Stomach smooth muscle (tissue), 2 donors: ENCODE results near the gene SYT5.
"Not testable (repeated sequence)": the region's sequence is repeated elsewhere in the genome, so short reads cannot be mapped to it uniquely, and the experiment has no call there.

Experiments
- H3K27ac ChIP-seq: one replicate; pipeline ENCODE4 v1.7.0; 2013; ENCODE audit warnings: mild to moderate bottlenecking, low read length, inconsistent platforms
- H3K27me3 ChIP-seq, 2 donors: one replicate each; pipeline ENCODE4 v1.7.0; 2013; ENCODE audit warnings: low read length in 2 of 2; ENCODE audit not compliant: insufficient read depth in 2 of 2, control insufficient read depth in 1 of 2
- H3K36me3 ChIP-seq, 2 donors: one replicate each; pipeline ENCODE4 v1.7.0; 2013; ENCODE audit warnings: low read length in 2 of 2; ENCODE audit not compliant: control insufficient read depth in 2 of 2, insufficient read depth in 2 of 2
- H3K4me1 ChIP-seq: one replicate; pipeline ENCODE4 v1.7.0; 2013; ENCODE audit warnings: low read length; ENCODE audit not compliant: control insufficient read depth, insufficient read depth
- H3K4me3 ChIP-seq, 2 donors: one replicate each; pipeline ENCODE4 v1.7.0; 2013; ENCODE audit warnings: low read length in 2 of 2
- H3K9ac ChIP-seq, 2 donors: one replicate each; pipeline ENCODE4 v1.7.0; 2013; ENCODE audit warnings: low read length in 2 of 2, mild to moderate bottlenecking in 1 of 2
- H3K9me3 ChIP-seq, 2 donors: one replicate each; pipeline ENCODE4 v1.7.0; 2013; ENCODE audit warnings: low read length in 2 of 2; ENCODE audit not compliant: control insufficient read depth in 2 of 2
- donor health status: healthy.
- donor health status: Pancreatic carcinoma.

The SYT5 gene

DNA sequence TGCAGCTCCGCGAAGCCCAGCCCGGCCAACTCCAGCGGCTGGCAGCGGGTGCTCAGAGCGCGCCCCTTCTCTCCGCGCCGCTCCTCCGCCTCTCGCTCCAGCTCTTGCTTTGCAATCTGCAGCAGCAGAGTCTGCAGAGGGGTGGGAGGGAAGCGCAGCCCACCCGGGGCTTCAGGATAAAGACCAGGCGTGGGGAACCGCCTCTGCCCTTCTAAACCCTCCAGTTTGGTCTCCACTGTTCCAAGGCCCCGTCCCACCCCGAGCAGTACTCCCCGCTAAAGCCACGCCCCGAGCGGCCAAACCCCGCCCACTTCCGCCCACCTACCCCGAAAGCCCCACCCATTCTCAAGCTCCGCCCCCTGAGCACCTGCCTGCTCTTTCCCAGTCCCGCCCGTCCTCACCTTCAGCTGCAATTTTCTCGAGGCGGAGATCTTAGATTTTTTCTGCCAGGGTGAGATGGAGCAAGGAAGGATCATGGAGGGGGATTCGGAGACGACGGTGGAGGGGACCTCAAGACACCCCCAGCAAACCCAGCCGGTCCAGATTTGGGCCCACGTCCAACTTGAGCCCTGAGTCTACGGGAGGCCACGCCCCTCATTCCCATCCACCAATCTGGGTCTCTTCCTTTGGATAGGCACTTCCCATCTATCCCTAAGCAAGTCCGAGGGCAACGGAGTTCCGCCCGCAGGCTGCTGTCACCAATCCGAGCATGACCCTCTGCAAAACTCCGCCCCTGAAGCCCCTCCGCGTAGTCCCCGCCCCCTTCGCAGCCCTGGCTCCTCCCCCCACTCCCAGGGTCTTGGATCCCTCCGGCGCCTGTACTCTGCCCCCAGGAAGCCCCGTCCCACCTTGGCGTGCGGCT is 23.7 kb downstream of the SYT5 start:
- no peak overlapping the region for H3K9ac ChIP-seq
- peaks cover 41 to 45% of the 10 kb centered on the region in 2 donors for H3K27me3 ChIP-seq
- H3K36me3 ChIP-seq, result no peaks in the 10 kb centered on the region
- H3K9me3 ChIP-seq, result peaks cover 0 to 2% of the 10 kb centered on the region in 2 donors
- peaks cover 7% of the 10 kb centered on the region for H3K4me1 ChIP-seq
- H3K27ac ChIP-seq, result no peak overlapping the region
- peak overlapping the region in 1 of 2 donors; percentile 29 for H3K4me3 ChIP-seq

GRCh38 chr19:55155784-55156183 is 24.3 kb downstream of the SYT5 start:
- H3K4me3 ChIP-seq, result peak overlapping the region in 1 of 2 donors; percentile 29
- H3K27ac ChIP-seq, result not testable (repeated sequence)
- peaks cover 38% of the 10 kb centered on the region in 2 donors for H3K27me3 ChIP-seq

GRCh38 chr19:55153652-55154264 is 26.3 kb downstream of the SYT5 start:
- peaks cover 7% of the 10 kb centered on the region for H3K4me1 ChIP-seq
- H3K36me3 ChIP-seq, result no peaks in the 10 kb centered on the region
- H3K9me3 ChIP-seq, result peaks cover 0 to 2% of the 10 kb centered on the region in 2 donors
- no peak overlapping the region for H3K4me3 ChIP-seq
- no peak overlapping the region for H3K9ac ChIP-seq
- no peak overlapping the region for H3K27ac ChIP-seq
- H3K27me3 ChIP-seq, result peaks cover 30 to 38% of the 10 kb centered on the region in 2 donors

More at GRCh38 chr19:55155784-55156183, 24.3 kb downstream of the SYT5 start:
- H3K9me3 ChIP-seq, H3K9ac ChIP-seq, H3K36me3 ChIP-seq, H3K4me1 ChIP-seq: not testable (repeated sequence)

DNA sequence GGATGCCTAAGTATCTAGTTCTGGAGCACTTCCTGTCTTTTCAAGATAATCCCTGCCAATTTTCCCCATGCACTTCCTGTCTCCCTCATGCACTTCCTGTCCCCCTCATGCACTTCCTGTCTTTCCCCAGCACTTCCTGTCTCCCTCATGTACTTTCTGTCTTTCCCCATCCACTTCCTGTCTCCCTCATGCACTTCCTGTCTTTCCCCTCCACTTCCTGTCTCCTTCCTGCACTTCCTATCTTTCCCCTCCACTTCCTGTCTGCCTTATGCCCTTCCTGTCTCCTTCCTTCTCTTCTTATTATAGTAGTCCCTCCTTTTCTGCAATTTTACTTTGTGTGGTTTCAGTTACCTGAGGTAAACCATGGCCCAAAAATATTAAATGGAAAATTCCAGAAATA is 28.1 kb downstream of the SYT5 start:
- no peak overlapping the region for H3K27ac ChIP-seq
- H3K27me3 ChIP-seq, result peaks cover 31 to 37% of the 10 kb centered on the region in 2 donors
- H3K9ac ChIP-seq, result no peak overlapping the region
- peaks cover 0 to 2% of the 10 kb centered on the region in 2 donors for H3K9me3 ChIP-seq
- peaks cover 7% of the 10 kb centered on the region for H3K4me1 ChIP-seq
- no peaks in the 10 kb centered on the region for H3K36me3 ChIP-seq
- no peak overlapping the region for H3K4me3 ChIP-seq

DNA sequence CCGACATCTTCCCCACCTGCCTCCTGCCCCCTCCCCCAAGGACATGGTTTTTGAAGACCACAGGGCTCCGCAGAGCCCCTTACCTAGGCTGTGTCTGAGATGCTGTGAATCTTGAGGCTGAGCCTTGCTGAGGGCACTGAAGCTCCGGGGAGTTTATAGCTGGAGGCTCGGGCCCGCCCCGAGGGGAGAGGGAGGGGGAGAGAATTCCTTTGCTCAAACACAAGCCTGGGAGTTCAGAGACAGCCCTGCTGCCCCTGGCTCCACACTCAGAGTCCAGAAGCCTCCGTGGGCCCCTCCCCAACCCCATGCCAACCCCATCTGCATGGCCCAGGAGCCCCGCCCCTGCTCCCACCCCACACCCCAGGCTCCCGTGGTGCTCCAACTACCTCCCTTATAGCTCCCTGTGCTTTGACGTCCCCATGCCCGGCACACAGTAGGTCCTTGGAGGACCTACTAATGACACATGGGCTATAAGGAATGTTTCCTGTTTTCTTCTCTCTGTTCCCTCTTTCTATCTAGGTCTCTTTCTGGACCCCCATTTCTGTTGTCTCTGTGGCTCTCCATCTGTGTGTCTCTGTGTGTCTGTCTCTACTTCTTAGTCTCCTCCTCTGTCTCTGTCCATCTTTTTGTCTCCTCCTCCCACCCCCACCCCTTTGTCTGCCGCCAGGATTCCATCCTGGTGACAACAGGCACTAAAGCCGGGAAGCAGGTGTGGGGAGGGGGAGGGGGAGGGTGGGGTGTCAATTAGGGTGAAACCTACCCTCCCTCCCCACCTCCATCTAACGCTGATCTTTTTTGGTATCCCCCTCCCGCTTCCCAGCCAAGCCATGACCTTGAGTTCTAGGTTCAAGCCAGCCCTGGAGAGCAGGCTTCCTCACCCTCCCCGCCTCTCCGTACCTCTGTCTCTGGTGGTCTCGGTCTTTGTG is 30.7 kb downstream of the SYT5 start, which contains the start of gene TNNT1:
TSS of gene TNNT1 (minus strand) at position 129 of the 926 bp plus-strand sequence. CDS start 2,049 bp downstream, outside the sequence.
- H3K4me3 ChIP-seq, result no peak within 1 kb of the TSS
- H3K27me3 ChIP-seq, result peaks cover 37 to 47% of the 10 kb centered on the region in 2 donors
- no peaks in the 10 kb centered on the region for H3K4me1 ChIP-seq
- peaks cover 0 to 2% of the 10 kb centered on the region in 2 donors for H3K9me3 ChIP-seq
- no peaks in the 10 kb centered on the region for H3K36me3 ChIP-seq
- no peak within 1 kb of the TSS for H3K27ac ChIP-seq
- no peak within 1 kb of the TSS for H3K9ac ChIP-seq

GRCh38 chr19:55147545-55148251 is 32.4 kb downstream of the SYT5 start:
- Histone ChIP-seq H3K27me3 (peaks cover 45 to 52% of the 10 kb centered on the region in 2 donors), H3K4me3 (no peak overlapping the region), H3K9ac (no peak overlapping the region), H3K27ac (no peak overlapping the region), H3K4me1 (no peaks in the 10 kb centered on the region), H3K9me3 (peaks cover 0 to 2% of the 10 kb centered on the region in 2 donors), H3K36me3 (no peaks in the 10 kb centered on the region)

GRCh38 chr19:55146705-55147273 is 33.3 kb downstream of the SYT5 start:
- H3K4me1 ChIP-seq, result no peaks in the 10 kb centered on the region
- no peak overlapping the region for H3K4me3 ChIP-seq
- peaks cover 52 to 54% of the 10 kb centered on the region in 2 donors for H3K27me3 ChIP-seq
- no peaks in the 10 kb centered on the region for H3K36me3 ChIP-seq
- H3K27ac ChIP-seq, result no peak overlapping the region
- H3K9me3 ChIP-seq, result no peaks in the 10 kb centered on the region
- H3K9ac ChIP-seq, result no peak overlapping the region

GRCh38 chr19:55146078-55146704 is 33.9 kb downstream of the SYT5 start:
- H3K9me3 ChIP-seq, result no peaks in the 10 kb centered on the region
- H3K27me3 ChIP-seq, result peaks cover 54 to 55% of the 10 kb centered on the region in 2 donors
- H3K27ac ChIP-seq, result no peak overlapping the region
- no peak overlapping the region for H3K9ac ChIP-seq
- H3K36me3 ChIP-seq, result no peaks in the 10 kb centered on the region
- H3K4me3 ChIP-seq, result no peak overlapping the region
- peaks cover under 1% of the 10 kb centered on the region for H3K4me1 ChIP-seq

DNA sequence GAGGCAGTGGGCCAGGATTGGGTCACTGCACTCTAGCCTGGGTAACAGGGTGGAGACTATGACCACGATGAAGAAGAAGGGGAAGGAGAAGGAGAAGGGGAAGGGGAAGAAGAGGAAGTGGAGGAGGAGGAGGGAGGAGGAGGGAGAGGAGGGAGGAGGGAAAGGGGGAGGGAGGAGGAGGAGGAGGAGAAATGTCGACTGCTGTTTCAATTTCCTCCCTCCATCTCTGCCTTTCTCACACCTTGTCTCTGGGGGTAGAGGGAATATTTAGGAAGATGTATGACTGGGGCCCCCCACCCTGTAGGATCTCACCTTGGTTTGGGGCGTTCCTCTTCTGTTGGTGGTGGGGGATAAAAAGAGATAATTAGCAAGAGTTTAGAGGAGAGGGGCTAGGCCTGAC is 34.9 kb downstream of the SYT5 start:
- Histone ChIP-seq H3K27me3 (peaks cover 53 to 55% of the 10 kb centered on the region in 2 donors), H3K27ac (no peak overlapping the region), H3K4me1 (peaks cover 3% of the 10 kb centered on the region), H3K9me3 (no peaks in the 10 kb centered on the region), H3K36me3 (no peaks in the 10 kb centered on the region), H3K9ac (no peak overlapping the region), H3K4me3 (no peak overlapping the region)
